Measurements from ENCODE around the gene SCAMP1. TPM values are rescaled to one million over a fixed set of nuclear protein-coding genes. Genes with fewer than 3 reads are reported as not detected.

The SCAMP1 gene
- total and polyA plus RNA-seq, 2 of the 13 experiments (the other 11 are each of a cell fraction or from before 2014, with no cell fraction given): 18.2 to 33.7 TPM

- TF ChIP-seq ZNF281 (CRISPR knock-in tag; IDR thresholded peaks at IDR 0.05; ENCODE audit: borderline replicate concordance) (no peak), SRSF1 (optimal IDR thresholded peaks at IDR 0.05; ENCODE audit: low read depth, low read length) (no peak), ZNF567 (CRISPR knock-in tag; IDR thresholded peaks at IDR 0.05; ENCODE audit: borderline replicate concordance) (no peak)
Measured at GRCh38 chr5:78345485-78345884, 14.9 kb upstream of the SCAMP1 start (continued).

GRCh38 chr5:78353520-78353919 lies 6.9 kb upstream of the SCAMP1 start:
- peaks cover 9% of the 10 kb centered on the region for H3K4me1 ChIP-seq (ENCODE audit: insufficient read depth, low read length)
- no peak overlapping the region for H3K4me3 ChIP-seq (replicated peaks in 1 of 3; ENCODE audit: insufficient read depth in 1 of 3, low read depth in 2 of 3, low read length in 3 of 3)
- FAIRE-seq (no peak), DNase-seq (ENCODE audit: low spot score) (no peak), ATAC-seq (peak; percentile 49)
- no TSS peak for BruUV-seq (replicated peaks)
- no peaks in the 10 kb centered on the region for H3K79me2 ChIP-seq (ENCODE audit: insufficient read depth, low read length)
- H4K20me1 ChIP-seq (ENCODE audit: insufficient read depth, low read length): no peaks in the 10 kb centered on the region
- 0 out of 2 replicates have a peak overlapping the region, but pooled peaks have one; percentile 13 for H3K4me2 ChIP-seq (ENCODE audit: low read depth, low read length)
- no peaks in the 10 kb centered on the region for H3K27me3 ChIP-seq (ENCODE audit: control insufficient read depth in 1 of 2, insufficient read depth in 2 of 2, low read length in 2 of 2)
- H3K27ac ChIP-seq (ENCODE audit: extremely low read length, insufficient read depth, low read length): no peak overlapping the region
- H3K9me3 ChIP-seq (ENCODE audit: low read length): no peaks in the 10 kb centered on the region
- intact Hi-C loops (cut with micrococcal nuclease; ENCODE audit: unreplicated experiment): no loop called here
- in situ Hi-C loops (cut with HindIII; ENCODE audit: extremely low pct_ligation_motif_present, low pct_unique_long_range_greater_than_20kb): no loop called here
- CTCF ChIA-PET (ENCODE audit: low intra/inter-chr PET ratio, low total read pairs): no interaction called here
- no peak overlapping the region for H2AFZ ChIP-seq (ENCODE audit: low read length)
- no peak overlapping the region for H3K9ac ChIP-seq (ENCODE audit: insufficient read depth, low read depth, low read length)
- H3K36me3 ChIP-seq (replicated peaks in 1 of 2; ENCODE audit: control insufficient read depth in 1 of 2, insufficient read depth in 2 of 2, low read length in 2 of 2): no peaks in the 10 kb centered on the region
- POLR2A ChIA-PET: no interaction called here
- 13% methylated on average over 3 of the region's 4 CpGs for WGBS (ENCODE audit: low lambda C conversion rate)
- TF ChIP-seq CEBPB (IDR thresholded peaks at IDR 0.05; ENCODE audit: borderline replicate concordance, low read depth, low read length) (peak; percentile 84), ZNF280D (CRISPR knock-in tag; IDR thresholded peaks at IDR 0.05) (no peak), ZBTB7B (CRISPR knock-in tag; IDR thresholded peaks at IDR 0.05) (no peak), HMGXB3 (CRISPR knock-in tag; IDR thresholded peaks at IDR 0.05; ENCODE audit: borderline replicate concordance) (no peak), ZNF770 (CRISPR knock-in tag; IDR thresholded peaks at IDR 0.05) (peak; percentile 18; the same call in 1 of the 2 replicates)

All from HepG2 (cell line).